GM19023 (cell line): ENCODE measurements around the gene EML4.

ENCODE experiments used
- ATAC-seq: cut with Tn5 transposase; IDR thresholded peaks from one replicate; pipeline ENCODE4 v1.9.1; 2021; ENCODE audit warnings: mild to moderate bottlenecking, moderate library complexity; ENCODE audit not compliant: unreplicated experiment

Gene EML4

GRCh38 chr2:42298996-42299754 is 130.0 kb downstream of the EML4 start:
- no peak for ATAC-seq

- ATAC-seq, result no peak
Observed at GRCh38 chr2:42300527-42300926, 131.4 kb downstream of the EML4 start.

- no peak for ATAC-seq
Observed at GRCh38 chr2:42303252-42303651, 134.1 kb downstream of the EML4 start.

- no peak for ATAC-seq
Observed at GRCh38 chr2:42304059-42304713, 135.0 kb downstream of the EML4 start.

- ATAC-seq, result no peak
Observed at GRCh38 chr2:42307180-42307579, 138.0 kb downstream of the EML4 start.

GRCh38 chr2:42309366-42309765 is 140.2 kb downstream of the EML4 start:
- ATAC-seq, result no peak

- no peak for ATAC-seq
Observed at GRCh38 chr2:42310007-42310515, 140.9 kb downstream of the EML4 start.

GRCh38 chr2:42312106-42312505 is 143.0 kb downstream of the EML4 start:
- no peak for ATAC-seq

GRCh38 chr2:42314892-42315468 is 145.8 kb downstream of the EML4 start:
- ATAC-seq, result no peak

GRCh38 chr2:42315844-42316470 is 146.8 kb downstream of the EML4 start:
- no peak for ATAC-seq

- ATAC-seq, result no peak
Observed at GRCh38 chr2:42316910-42317309, 147.8 kb downstream of the EML4 start.

GRCh38 chr2:42317486-42317885 is 148.3 kb downstream of the EML4 start:
- no peak for ATAC-seq

GRCh38 chr2:42317945-42318344 is 148.8 kb downstream of the EML4 start:
- no peak for ATAC-seq

GRCh38 chr2:42319265-42319664 is 150.1 kb downstream of the EML4 start:
- no peak for ATAC-seq

- ATAC-seq, result no peak
Observed at GRCh38 chr2:42321452-42322064, 152.4 kb downstream of the EML4 start.

GRCh38 chr2:42324244-42324643 is 155.1 kb downstream of the EML4 start:
- no peak for ATAC-seq

- ATAC-seq, result no peak
Observed at GRCh38 chr2:42324949-42325348, 155.8 kb downstream of the EML4 start.

- ATAC-seq, result no peak
Observed at GRCh38 chr2:42325609-42326008, 156.5 kb downstream of the EML4 start.

GRCh38 chr2:42327125-42327524 is 158.0 kb downstream of the EML4 start:
- peak; percentile 56 for ATAC-seq

GRCh38 chr2:42328148-42328833 is 159.1 kb downstream of the EML4 start:
- no peak for ATAC-seq
